GM19238 (cell line): Measurements from ENCODE around the gene IFT122.

Experiments
- DNase-seq: peaks from one replicate; pipeline ENCODE4 v3.0.0; 2011; ENCODE audit warnings: low spot score; ENCODE audit not compliant: insufficient read length

The IFT122 gene

DNA sequence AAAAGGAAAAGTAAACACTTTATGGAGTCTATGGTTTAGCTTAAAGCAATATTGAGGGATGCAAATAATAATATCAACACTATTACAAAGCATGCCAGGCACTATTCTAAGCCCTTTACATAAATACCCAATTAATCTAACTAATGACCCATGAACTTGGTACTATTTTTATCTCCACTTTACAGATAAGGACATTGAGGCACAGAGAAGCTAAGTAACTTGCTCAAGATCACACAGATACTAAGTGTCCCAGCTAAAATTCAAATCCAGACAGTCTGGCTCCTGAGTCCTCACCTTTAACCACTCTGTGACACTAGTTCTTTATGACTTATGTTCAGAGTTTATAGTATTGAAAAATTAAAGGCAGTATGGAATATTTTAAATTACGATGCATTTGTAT is 5.9 kb upstream of the IFT122 start:
- no peak for DNase-seq

DNA sequence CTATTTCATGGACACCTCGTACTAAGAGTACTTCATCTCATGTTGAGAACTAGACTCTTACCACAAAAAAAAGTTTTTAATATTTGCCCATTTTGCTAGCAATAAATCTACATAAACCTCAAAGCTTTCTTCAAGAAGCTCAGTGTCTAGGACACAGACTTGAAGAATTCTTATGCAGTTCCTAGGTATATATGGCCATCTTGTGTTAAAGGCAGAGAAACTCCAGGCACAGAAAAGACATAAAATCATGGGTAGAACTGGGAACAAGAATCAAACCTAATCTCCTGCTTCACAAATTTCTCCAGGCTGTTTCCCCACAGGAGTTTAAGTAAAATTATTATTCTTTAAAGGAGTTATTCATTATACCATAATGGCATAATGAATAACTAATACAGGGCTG is 4.7 kb upstream of the IFT122 start:
- DNase-seq = no peak

DNA sequence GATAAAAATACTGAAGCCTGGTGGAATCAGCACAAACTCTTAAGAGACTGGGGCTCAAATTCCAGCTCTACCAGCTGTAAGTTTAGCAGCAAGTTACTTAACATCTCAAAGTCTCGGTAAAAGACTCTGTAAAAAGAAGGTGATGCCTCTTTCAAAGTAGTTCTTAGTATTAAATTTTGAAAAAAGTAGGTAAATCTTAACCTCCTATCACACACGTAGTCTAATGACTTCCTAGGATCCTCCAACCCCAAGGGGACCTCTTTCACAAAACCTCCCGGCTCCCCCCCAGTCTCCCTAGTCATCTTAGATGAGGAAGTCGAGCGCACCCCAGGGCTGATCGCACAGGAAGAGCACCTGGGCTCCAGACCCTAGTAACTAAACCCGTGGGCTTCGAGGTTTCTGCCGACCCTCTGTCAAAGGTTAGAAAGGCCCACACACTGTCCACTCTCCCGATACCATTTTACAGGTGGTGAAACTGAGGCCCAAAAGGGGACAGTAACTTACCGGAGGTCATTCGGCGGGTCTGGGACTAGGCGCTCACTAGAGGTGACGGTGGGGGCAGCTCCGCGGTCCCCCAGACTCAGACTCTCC is 703 bp upstream of the IFT122 start:
- DNase-seq = peak; percentile 31

DNA sequence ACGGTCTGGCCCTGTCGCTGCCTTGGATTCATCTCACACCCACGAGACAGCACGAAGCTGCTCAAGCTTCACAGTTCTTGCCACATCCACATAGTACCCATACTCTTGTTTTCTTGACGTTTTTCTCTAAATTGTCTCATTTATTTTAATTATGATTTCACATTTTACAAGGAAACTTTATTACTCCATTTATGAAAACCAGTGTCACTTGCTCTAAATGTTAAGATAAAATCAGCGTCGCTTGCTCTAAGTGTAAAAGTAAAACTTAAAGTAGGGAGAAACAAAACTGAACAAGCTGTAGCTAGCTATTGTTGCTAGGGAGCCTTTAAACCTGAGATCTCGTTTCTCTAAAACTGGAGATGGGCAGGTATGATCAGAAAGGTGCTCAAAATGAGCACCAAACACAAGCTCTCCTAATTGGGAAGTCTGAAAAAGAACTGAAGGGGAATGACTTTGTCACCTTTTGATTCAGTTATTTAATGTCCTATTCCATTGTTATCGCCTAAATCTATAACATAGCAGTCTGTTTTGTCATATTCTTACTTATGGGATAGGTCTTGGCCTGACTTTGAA is 680 bp downstream of the IFT122 start:
- DNase-seq = no peak

DNA sequence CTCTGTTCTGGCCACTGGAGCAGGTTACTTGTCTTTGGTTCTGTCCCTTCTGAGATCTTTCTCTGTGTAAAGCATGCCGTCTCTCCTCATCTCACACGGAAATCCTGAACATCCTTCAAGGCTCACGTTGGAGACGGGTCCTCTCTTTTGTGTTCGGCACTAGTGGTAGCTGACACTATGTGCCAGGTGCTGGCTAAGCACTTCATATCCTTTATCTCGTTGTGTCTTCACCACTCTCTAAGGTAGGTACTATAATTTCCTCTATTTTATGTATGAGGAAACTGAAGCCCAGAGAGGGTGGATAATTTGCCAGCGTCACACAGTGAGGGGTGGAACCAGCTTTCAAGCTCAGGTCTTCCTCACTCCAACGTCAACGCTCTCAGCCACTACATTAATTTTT is 1.2 kb downstream of the IFT122 start:
- DNase-seq = no peak

DNA sequence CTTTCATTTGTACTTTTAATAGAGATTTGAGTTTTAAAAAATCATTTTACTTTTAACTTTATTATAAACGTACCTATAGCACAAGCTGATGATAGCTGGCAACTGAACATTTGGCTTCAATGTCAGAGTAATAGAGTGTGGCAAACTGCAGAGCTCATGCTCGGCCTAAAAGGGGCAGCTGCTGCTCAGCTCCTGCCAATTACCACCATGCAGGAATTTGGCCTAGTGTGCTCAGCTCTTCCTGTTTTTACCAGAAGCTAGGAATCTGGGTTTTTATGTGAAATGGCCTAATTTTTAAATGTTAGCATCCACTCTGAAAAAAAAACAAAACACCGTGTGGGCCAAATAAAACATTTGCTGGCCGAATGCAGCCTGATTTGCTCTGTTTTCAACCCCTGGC is 1.8 kb downstream of the IFT122 start:
- DNase-seq = no peak

DNA sequence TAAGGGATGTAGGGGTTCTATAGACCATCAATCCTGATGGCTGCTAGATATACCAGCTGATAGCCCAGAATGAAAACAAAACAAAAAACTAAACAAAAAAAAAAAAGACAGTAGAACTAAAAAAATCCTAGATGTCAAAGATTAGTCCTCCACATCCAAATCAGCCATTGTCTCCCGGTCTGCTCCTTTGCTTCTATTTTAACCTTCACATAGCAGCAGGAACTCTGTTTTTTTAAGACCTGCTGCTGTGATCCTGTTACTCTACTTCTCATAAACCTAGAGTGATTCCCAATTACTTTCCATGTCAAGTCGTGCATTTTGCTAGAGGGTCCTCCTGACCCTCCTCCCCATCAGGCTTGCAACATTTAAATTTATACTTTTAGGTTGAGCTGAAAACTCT is 2.5 kb downstream of the IFT122 start:
- DNase-seq = no peak

DNA sequence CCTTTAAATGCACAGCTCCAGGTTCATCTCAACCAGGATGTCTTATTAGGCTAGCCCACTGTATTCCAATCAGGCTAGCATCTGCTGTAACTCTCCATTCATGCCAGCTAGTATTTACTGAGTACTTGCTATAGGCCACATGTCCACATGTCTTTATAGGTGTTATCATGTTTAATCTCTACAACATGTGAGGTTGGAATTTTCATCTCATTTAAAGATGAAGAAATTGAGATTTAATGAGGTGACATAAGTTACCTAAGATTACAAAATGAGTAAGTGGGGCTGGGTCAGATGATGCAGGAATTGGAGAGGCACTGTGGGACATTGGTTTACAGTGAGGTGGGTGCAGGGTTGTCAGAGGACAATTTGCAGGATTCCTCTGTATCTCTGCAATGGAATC is 2.9 kb downstream of the IFT122 start:
- DNase-seq = no peak

DNA sequence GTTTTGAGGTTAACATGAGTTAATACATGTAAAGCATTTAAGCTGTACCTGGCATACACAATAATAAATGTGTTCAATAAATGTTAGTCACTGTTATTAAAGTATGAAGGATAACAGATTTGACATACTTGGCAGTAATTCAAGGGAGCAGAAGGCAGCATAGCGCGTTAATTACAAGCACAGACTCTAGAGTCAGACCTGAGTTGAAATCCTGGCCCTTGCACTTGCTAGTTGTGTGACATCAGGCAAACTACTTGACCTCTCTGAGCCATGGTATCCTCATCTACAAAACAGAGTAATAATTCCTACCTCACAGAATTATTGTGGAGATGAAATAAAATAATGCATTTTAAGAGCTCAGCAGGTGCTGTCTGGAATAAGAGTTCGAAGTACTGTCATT is 5.4 kb downstream of the IFT122 start:
- DNase-seq = no peak

DNA sequence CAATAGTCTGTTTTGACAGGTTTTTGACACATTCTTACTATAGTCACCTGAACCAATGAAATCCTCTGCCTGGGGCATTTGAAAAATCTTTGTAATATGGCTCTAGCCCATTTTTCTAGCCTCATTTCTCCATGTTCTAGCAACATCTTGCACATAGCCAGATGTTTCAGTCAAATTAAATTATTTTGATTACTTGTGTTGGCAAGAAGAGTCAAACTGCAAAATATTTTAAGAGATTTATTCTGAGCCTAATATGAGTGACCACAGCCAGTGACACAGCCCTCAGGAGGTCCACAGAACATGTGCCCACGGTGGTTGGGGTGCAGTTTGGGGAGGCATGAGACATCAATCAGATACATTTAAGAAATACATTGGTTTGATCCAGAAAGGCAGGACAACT is 6.9 kb downstream of the IFT122 start:
- no peak for DNase-seq

DNA sequence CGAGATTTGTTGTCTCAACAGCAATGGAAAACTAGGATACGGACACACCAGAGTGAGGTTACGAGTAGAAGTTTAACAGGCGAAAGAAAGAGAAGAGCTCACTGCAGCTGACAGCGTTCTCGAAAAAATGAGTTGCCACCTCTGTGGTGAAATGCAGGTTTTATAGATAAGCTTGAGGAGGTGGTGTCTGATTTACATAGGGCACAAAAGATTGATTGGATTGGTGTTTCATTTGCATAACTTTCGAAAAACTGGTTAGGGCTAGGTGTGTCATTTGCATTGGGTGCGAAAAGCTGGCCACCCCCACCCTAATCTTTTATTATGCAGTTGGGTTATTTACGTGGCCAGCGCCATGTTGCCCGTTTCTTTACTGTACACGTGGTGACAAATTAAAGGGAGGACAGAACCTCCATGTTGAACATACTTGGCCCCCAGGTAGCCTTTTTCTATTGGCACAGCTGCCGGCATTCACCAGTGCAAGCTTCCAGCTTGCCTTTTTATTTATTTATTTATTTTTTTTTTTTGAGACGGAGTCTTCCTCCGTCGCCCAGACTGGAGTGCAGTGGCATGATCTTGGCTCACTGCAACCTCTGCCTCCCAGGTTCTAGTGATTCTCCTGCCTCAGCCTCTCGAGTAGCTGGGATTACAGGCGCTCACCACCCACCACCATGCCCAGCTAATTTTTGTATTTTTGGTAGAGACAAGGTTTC is 8.3 kb downstream of the IFT122 start:
- no peak for DNase-seq

DNA sequence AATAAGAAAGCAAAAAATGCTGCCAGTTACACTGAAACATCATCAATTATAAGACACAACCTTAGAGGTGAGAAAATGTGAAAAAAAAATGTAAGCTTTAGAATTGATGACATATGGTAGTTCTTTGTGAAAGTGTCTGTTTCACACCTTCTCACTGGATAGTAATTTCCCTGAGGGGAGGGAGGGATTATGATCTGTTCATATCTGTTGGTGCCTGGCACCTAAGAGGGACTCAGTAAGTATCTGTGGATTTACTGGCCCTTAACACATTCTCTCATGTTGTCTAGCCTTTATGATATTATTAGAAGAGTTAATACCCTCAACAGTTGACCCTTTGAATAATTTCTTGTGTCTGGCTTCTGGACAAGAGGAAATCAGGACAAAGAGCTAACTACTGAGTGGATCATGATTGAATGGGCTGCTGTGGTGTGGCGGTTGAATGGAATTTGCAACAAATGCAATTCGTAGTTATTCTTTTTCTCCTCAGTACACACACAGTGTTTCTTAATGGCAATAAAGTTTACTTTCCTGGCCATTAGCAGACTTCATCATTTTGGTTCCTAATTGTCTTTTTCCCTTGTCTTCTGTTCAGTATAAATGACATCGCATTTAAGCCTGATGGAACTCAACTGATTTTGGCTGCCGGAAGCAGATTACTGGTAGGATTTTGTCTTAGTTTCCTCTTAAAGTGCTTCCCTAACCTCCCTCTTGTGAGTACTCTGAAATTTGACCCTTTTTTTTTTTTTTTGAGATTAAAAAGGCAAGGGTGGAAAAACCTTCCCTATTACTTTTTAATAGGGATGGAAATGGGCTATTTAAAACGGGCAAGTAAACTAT is 9.5 kb downstream of the IFT122 start:
- no peak for DNase-seq

DNA sequence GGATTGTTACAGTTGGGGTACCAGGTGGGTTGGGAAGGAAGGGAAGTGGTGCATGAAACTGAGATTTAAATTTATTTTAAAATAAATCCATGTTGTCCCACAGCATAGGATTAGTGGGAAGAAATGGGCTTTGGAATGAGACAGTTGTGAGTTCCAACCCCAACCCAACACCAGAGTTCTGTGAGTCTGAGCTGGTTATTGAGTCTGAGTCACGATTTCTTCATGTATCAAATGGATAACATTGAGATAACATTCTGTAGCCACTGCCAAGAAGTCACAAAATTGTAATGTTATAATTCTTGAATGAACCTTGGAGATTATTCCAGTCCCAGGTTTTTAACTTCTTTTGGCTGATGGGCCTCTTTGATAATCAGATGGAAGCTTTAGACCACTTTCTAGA is 13.7 kb downstream of the IFT122 start:
- no peak for DNase-seq

DNA sequence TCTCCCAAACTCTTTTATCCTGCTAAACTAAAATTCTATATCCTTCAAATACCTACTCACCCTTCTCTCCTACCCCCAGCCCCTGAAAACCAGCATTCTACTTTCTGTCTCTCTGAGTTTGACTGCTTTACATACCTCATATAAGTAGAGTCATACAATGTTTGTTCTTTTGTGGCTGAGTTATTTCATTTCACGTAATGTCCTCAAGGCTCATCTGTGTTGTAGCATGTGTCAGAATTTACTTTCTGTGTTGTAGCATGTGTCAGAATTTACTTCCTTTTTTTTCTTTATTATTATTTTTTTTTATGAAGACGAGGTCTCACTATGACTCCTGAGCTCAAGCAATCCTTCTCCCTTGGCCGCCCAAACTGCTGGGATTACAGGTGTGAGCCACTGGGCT is 20.1 kb downstream of the IFT122 start:
- DNase-seq = no peak

DNA sequence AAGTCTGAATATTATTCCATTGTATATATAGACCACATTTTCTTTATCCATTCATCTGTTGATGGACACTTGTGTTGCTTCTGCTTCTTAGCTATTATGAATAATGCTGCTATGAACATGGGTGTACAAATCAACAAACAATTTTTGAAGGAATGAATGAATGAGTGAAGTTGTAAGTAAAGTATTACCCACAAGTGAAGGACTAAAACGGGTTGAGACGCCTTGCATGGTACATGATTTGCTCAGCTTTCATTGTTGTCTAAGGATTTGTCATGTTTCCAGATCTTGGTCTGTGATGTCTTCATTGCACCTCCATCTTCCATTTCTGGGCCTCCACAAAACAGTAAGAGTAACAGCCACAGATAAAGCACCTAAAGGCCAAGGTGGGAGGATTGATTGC is 20.5 kb downstream of the IFT122 start:
- no peak for DNase-seq

DNA sequence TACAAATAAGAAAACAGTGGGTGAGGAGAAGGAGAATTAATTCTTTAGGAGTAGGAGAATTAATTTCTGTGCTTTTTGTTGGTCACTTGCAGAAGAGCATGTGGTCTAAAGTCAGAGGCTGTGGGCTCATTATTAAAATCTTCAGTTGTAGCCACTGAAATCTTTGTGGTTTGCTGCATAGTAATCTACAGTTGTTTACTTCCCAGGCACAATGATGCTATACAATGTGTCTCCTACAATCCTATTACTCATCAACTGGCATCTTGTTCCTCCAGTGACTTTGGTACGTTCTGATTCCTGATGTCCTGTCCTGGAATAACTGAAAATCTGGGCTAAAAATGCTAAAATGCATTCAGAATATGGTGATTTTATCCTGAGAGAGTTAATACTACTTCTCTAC is 21.0 kb downstream of the IFT122 start:
- no peak for DNase-seq

DNA sequence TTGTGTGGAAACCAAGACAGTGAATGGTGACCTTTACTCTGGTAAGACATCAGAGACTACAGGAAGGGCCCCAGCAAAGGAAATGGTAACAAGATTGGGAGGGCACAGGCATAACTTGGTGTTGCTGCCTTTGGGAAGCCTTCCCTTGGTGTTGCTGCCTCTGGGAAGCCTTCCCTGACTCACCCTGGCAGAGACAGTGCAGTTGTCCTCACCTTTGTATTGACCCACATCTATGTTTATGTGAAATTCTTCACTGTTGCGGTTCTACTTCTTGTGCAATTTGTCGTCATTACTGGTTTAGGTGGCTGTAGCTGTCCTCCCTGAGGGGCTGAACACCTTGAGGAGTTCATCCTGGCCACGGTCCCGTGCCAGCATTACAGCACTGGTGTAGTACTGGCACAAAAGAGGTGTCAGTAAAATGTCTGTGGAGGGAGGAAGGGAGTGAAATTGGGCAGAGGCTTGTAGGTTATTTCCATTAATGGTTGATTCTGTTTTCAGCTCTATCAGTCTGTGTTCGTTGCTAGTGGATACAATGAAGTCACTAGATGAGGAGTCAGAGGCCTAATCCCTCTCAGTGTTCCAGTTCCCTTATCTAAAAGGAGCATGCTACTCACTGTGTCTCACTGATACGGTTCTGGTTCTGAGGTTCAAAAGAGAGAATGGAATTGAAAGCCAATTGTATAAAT is 21.6 kb downstream of the IFT122 start:
- no peak for DNase-seq

DNA sequence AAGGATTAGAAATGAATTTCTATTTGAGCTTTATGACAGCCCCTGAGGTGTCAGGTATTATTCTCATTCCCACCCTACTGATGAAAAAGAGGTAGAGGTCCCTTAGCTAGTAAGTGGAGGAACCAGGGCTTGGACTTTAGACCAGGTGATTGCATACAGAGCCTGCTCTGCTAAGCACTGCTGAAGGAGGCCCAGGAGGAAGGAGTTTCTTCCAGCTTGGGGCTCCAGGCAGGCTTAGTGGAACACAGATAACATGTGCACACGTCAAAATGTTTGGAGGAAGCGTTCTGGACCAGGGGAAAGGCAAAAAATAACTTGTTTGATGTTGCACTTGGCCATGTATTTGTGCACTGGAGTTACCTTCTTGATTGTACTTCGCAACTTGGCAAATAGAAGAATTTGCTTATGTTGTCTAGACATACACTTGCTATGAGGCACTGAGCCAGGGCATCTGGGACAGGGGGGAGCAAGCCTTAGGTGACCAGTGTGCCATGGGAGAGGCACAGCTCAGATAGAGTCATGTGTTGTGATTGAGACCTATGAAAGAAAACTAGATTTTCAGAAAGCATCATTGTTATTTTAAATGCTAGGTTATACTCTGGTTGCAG is 22.4 kb downstream of the IFT122 start:
- no peak for DNase-seq

DNA sequence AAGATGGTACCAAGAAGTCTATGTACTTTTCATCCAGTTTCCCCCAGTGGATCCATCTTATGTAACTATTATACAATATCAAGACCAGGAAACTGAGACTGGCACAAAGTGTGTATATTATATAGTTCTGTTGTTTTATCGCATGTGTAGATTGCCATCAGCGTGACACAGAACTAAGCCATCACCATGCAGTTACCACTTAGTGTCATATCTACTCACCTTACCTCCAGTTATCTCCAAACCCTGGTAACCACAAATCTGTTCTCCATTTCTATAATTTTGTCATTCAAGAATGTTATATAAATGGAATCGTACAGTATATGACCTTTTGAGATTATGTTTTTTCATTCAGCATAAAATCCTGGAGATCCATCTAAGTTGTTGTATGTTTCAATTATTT is 23.1 kb downstream of the IFT122 start:
- no peak for DNase-seq

DNA sequence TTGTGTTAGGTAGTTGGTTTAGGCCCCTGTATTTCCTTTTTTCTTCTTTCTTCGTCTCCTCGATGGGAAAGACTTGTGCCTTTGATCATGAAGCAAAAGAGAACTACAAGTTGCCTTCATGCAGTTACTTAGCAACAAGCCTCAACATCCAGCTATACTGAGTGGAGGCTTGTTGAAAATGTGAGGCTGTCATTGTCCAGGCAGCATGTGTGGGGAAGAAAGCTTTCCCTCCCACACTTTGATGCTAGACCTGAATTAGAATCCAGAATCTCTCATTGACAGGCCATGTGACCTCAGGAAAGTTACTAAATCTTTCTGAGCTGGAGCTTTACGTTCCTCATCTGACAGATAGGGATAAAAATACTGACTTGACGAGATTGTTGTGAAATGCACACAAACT is 23.7 kb downstream of the IFT122 start:
- DNase-seq = no peak

DNA sequence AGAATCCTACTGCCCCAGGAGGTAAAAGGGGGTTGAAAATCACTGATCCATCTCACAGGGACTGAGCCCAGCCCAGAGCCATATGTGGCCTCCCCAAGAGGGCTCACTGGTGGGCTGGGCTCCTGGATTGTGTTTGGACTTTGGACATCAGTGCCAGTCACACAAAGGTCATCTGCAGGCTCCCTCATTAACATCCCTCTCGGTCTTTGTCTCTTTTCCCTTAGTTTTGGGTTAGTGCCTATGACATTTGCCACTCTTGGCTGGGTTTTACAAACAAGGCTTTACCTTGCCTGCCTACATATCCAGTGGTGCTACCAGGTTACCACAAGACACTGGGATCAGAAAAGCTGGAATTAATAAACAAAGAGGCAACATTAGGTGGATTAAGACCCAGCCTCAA is 27.9 kb downstream of the IFT122 start:
- DNase-seq = no peak
